Right renal cortex interstitium (tissue), 3 donors: ENCODE measurements around the gene GRAMD1A. TPM values are rescaled to one million over a fixed set of nuclear protein-coding genes. Genes with fewer than 3 reads are reported as not detected.
"Not testable (repeated sequence)": the region's sequence is repeated elsewhere in the genome, so short reads cannot be mapped to it uniquely, and the experiment has no call there.

Source experiments
- DNase-seq, 3 donors: peaks; one replicate each; pipeline ENCODE4 v3.0.0-alpha.2; 2013; ENCODE audit warnings: low read depth in 3 of 3, low spot score in 2 of 3
- polyA plus RNA-seq, 3 donors: library from polyadenylated mRNA; unstranded; fragments of 120-200 nt; gene quantifications; one replicate each; pipeline ENCODE4 v1.2.1, GENCODE V29; 2013; ENCODE audit not compliant: insufficient read length in 3 of 3

Gene GRAMD1A
- polyA plus RNA-seq, 3 donors = 38.3 to 51.2 (median 46.1) TPM

DNA sequence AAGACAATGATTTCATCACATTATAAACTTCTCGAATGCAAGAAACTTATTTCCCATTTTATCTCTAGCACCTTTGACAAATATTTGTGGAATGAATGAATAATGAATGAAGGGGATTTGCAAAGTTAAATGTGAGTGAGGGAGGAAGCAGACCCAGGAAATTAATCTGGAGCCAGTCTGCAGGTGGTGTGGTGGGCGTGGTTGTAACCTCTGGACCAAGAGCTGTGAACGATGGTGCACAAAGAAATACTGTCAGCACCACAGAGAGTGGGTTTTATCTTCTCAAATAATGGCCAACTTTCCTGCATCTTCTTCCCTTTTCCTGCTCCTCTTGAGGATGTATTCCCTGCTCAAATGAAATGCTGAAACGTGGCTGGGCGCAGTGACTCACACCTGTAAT, 25.1 kb upstream of the GRAMD1A start:
- DNase-seq = no peak

DNA sequence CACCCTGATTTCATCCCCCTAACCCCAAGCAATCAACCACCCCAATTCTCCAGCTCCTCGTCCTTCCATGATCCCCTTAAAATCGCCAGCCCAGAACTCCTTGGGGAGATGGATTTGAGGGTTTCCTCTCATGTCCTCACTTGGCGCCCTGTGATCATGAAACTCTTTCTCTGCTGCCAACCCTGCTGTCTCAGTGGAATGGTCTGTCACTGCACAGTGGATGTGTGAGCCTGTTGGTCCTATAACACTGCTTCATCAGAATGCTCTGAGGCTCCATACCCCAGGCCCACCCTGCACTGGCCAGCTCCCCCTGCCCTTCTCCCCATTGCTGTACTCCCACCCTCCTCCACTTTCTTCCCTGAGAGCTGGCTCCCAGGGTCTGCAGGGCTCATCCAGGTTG, 23.5 kb upstream of the GRAMD1A start:
- DNase-seq = no peak

DNA sequence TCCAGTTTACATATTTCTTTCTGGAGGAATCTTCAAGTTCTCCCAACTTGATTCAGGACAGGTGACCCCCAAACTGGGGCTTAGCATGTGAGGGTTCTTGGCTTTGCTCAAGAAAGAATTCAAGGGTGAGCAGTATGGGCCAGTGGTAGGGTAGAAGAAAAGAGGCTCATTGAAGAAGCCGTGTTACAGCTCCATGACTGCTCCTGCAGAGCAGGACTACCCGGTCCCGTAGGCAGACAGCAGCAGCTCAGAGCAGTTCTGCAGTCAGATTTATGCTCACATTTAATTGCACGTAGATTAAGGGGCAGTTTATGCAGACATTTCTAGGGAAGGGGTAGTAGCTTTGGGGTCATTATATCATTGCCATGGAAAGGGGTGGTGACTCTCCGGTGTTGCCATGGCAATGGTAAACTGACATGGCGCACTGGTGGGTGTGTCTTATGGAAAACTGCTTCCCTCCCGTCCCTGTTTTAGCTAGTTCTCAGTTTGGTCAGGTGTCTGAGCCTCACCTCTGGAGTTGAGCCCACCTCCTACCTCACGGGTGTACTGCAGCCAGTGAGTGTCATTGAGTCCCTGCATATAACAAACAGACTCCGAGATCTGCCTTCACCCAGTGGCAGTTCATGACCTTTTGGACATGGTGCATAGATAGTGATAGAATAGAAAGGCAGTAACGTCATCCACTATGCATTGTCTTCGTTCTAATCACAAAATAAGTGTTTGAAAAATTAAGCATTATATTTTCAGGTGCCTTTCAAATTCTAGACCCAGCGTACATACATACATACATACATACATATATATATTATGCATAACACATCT, 20.1 kb upstream of the GRAMD1A start:
- no peak for DNase-seq

DNA sequence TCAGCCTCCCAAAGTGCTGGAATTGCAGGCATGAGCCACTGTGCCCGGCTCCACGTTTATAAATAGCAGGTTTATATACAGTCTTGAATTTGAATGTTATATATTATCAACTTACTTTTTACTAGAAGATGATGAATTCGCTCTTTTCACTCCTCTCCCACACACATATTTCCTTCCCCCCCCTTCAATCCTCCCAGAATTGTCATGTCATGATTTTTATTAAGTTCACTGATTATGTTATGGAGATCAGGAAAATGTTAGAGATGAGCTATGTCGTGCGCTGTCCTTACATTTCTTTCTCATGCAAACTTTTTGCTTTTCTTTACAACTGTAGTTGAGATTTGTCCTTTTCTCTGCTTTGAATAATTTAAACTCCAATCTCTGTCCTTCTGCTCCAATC, 17.8 kb upstream of the GRAMD1A start:
- DNase-seq = no peak

DNA sequence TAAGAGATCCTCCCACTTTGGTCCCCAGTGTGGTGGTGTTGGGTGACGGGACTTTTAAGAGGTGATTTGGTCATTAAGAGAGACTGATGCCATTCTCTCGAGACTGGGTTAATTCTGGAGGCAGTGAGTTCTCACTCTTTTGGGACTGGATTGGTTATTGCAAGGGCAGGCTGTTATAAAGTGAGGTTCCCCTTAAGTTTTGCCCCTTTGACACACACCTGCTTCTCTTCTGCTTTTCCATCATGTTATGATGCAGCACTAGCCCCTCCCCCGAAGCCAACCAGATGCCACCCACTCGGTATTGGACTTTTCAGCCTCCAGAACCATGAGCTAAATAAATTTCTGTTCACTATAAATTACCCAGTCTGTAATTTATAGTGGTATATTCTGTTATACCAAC, 16.3 kb upstream of the GRAMD1A start:
- no peak for DNase-seq

DNA sequence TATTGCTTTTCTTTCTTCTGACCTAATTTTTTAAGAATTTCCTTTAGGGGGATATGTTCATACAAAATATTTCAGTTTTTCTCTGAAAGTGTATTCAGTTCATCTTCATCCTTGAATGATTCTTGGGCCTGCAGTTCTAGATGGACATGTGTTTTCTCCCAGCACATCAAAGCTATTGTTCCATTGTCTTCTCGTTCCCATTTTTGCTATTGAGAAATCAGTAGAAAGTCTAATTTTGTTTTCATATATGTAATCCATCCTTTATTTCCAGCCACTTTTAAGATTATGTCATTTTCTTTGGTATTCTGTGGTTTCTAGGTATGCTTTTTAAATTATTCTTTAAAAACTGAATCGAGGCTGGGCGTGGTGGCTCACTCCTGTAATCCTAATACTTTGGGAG, 15.8 kb upstream of the GRAMD1A start:
- no peak for DNase-seq

DNA sequence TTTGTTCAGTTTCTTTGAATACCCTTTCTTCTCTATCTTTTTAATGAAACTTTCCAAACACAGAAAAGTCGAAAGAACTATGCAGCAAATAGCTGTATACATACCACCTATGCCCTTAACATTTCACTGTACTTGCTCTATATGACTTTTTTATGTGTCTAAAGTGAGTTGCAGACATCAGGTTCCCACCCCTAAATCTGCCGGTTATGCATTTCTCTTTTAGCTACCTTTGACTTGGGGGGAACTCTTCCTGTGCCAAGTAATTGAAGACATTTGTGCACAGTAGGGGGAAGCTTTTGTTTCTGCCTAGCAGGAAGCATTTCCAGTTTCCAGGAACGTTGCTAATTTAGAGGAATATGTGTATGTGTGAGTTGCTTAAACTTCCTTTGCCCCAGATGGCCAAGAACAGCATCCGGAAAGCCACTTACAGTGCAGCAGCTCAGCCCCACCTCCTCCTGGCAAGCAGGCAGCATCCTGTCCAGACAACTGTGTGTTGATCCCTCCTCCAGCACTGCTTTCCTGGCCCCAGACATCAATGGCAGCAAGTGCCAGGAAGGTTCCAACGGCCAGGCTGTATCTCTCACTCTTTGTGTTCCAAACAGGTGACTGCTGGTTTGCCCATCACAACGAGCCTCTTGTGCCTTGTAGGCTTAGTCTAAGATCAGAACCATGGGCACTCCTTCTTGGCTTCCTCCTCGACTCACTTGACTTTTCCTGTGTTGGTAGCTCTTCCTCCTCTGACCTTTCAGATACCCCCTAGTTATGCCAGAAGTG, 14.7 kb upstream of the GRAMD1A start:
- no peak for DNase-seq

DNA sequence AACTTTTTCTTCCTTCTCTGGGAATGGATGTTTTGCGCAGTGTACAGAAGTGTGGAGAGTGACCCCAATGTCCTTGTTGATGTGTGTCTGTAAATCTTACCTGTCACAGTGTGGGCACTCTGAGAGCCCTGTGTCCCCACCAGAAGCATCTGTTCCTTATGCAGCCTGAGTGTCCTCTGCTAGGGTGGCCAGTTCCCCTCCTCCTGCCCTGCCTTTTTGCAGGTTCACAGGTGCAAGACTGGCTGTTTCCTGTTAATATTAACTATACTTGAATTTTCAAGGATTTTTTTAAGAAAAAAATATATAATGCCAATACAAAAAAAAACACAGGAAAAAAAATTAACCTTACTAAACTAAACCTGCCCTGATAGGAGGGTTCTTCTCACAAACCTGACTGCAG, 12.0 kb upstream of the GRAMD1A start:
- no peak for DNase-seq

DNA sequence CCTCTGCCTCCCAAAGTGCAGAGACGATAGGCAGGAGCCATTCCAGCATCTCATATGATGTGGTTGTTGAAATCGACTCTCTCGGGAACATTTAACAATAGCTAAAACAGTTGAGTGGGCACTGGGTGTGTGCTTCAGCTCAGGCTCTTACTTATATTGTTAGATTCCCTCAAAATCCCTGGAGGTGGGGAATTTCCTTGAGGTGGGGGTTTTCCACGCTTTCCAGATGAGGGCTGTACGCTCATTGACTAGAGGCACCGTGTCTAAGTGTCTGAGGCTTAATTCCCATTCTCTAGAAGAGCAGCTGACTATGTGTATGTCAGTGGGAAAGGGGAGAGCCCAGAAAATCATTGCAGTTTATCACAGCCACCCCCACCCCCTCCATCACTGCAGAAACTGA, 10.8 kb upstream of the GRAMD1A start:
- no peak for DNase-seq

DNA sequence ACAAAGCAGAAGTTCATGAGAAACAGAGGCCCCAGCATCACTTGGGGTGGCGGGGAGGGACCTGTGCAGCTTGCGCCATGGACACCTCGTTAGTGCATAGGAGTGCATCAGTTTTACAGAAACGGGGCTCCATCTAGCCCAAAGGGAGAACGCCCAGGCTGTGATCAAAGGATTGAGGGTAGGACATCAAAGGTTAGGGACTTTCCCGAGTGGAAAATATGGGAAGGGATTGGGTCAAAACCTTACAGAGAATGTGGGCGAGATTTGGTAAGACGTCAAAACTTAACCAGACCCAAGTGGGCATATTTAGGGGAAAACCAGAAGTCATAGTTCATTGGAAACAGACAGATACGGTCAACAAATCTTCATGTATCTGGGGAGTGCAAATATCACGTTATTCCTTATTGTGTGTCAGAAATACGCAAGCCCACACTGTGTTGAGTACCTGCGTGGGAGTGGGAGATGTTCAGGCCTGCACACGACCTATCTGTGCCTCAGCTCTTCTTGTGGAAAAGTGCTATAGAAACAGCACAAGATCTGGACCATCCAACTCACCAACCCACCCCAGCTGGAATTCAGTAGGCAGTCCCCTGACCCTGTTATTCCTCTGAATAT, 9.4 kb upstream of the GRAMD1A start:
- no peak for DNase-seq

DNA sequence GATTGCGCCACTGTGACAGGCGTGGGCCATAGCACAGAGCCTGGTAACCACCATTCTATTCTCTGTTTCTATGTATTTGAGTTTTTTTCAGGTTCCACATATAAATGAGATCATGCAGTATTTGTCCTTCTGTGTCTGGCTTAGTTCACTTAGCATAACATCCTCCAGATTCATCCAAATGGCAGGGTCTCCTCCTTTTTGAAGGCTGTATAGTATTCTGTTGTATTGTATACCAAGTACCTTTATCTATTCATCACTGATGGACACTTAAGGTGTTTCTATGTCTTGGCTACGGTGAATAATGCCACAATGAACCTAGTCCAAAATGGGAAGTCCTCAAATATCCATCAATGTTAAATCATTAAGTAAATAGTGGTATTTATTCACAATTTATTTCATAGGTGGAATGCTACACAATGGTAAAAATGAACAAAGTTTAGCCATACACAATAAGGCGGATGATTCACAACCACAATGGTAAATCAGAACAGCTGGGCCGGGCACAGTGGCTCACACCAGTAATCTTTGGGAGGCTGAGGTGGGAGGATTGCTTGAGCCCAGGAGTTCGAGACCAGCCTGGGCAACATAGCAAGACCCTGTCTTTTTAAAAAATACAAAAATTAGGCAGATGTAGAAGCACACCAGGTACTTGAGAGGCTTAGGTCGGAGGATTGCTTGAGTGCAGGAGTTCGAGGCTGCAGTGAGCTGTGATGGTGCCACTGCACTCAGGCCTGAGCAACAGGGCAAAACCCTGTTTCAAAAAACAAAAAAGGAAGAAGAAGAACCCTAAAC, 8.4 kb upstream of the GRAMD1A start:
- DNase-seq = no peak

DNA sequence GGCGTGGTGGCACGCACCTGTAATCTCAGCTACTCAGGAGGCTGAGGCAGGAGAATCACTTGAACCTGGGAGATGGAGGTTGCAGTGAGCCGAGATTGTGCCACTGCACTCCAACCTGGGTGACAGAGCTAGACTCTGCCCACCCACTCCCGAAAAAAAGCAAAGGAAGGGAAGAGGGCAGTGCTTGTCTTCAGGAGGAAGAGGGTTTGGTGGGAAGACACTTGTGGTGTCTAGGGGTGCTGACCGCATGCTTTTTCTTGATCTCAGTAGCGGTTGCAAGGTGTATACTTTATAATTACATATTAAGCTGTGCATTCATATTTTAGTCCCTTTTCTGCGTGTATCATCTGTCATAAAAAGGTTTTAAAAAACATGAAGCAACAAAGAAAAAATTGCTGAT, 7.5 kb upstream of the GRAMD1A start:
- DNase-seq = not testable (repeated sequence)

DNA sequence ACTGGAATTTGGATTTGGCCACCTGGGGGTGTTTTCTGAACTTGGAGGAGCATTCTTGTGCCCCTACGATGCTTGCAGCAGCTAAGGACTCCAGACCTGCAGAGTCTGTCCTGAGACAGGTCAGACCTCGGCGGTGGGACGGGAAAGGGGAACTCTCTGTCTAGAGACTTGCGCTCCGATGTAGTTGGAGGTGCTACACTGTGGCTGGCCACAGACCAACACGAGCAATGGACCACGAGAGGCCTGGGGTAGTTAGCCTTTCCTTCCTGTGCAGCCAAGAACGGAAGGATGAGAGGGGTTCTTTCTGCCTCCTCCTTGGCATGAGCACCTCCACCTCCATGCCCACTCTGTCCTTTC, 5.9 kb upstream of the GRAMD1A start:
- no peak for DNase-seq

DNA sequence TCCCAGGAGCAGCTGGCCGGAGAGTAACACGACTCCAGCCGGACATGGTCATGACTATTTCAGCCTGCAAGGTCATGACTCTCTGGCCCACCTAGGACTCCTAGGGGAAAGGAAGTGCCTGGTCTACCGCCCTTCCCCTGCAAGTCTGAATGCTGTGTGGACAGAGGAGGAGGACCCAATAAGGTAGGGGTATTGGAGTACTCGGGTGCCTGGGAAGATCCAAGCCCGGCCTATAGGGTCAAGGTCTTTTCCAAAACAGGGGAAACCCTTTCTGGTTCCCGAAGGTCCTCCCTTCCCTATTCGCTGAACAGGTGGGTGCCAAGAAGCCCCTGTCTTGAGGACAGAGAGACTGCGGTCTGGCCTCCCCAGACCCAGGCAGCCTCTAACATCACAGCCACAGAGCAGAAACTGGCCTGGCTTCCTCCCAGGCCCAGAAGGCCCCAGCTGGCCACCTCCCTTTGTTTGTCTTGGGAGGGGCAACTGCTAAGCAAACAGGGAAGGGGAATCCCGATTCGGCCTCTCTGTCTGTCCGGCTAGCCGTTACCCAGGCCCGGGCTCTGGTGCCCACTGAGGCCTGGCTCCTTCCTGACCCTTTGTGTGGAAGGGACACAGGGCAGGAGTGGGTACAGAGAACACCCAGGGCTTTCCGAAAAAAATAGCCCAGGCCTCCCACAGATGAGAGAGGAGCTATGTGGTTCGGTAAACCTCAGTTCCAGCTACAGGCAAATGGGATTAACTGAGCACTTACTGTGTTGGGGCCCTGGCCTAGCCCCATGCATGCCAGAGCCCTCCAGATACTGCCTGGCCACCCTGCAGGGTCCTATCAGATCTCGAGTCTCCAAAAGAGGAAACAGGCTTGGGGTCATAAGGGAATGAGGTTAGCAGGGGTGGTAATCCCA, 5.2 kb upstream of the GRAMD1A start:
- no peak for DNase-seq

DNA sequence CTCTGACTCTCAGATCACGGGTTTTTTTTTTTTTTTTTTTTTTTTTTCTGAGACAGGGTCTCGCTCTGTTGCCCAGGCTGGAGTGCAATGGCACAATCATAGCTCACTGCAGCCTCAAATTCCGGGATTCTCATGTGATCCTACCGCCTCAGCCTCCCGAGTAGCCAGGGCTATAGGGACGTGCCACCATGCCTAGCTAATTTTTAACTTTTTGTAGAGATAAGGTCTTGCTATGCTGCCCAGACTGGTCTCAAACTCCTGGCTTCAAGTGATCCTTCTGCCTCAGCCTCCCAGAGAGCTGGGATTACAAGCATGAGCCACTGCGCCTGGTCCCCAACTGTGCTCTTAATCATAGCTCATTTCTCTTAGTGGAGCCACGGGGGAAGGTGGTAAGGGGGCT, 4.6 kb upstream of the GRAMD1A start:
- no peak for DNase-seq

DNA sequence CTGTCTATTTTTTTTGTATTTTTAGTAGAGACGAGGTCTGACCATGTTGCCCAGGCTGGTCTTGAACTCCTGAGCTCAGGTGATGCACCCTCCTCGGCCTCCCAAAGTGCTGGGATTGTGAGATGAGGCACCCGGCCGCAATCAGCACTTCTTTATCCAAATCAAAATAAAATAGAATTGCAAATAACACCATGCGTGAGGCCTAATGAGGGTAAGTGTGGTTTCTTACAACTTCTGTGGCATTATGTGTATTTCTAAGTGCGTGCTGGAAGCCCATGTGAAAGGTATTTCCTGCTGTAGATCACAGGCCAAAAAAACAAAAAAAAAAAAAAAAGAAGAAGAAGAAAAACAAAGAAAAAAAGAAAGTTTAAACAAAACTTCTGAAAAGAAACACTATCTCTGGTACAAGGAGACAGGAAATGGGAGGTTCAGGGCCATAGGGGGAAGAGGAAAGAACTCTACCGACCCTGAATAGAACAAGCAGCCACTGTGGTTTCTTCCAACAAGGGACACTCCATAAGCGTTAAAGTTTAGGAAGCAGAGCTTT, 3.0 kb upstream of the GRAMD1A start:
- DNase-seq = no peak

DNA sequence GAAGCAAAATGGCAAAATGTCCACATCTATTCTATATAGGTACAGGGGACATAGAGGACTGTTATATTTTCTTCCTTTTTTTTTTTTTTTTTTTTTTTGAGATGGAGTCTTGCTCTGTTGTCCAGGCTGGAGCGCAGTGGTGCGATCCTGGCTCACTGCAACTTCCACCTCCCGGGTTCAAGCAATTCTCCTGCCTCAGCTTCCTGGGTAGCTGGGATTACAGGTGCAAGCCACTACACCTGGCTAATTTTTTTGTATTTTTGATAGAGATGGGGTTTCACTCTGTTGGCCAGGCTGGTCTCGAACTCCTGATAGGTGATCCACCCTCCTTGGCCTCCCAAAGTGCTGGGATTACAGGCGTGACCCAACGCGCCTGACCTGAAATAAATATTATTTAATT, 1.9 kb upstream of the GRAMD1A start:
- not testable (repeated sequence) for DNase-seq

DNA sequence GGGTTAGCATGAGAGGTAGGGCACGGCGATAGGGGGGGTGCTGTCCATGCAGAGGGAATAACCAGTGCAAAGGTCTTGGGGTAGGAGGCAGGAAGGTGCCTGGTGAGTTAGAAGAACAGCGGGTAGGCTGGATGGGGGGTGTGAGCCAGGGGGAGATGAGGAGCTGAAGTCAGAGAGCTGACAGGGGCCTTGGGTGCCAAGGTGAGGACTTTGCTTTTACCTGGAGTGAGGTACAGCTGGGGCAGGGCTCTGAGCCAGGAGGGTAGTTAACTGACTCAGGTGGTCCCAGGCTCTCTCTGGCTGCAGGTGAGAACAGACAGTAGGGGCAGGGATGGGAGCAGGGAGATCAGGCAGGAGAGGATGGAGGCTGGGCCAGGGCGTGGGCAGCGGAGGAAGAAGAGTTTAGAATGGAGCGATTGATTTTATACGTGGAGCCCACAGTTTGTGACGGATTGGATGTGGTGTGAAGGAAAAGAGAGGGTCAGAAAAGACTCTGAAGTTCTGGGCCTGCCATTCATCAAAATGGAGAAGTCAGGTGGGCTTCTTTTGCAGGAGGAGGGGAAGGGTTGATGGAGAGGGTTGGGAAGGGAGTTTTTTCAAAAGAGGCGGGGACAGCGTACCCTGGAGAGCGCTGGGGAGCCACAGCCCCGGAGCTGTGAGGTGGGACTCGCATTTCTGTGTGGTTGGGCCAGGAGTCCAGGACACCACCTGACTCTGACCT, 1.2 kb upstream of the GRAMD1A start:
- DNase-seq = no peak

DNA sequence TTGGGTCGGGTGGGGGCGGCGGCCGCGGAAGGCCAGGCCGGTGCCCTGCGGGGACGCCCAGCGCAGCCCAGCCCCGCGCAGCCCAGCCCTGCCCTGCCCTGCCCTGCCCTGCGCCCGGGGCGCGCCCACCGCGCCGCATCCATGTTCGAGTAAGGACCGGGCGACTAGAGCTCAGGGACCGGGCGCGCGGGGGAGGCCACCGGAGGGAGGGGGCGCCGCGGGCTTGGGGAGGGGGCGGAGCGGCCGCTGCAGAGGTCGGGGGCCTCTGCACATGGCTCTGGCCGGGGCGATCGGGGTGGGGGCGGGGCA, 169 bp downstream of the GRAMD1A start:
- DNase-seq = no peak
